ENCODE results near the gene ST3GAL3. TPM values are rescaled to one million over a fixed set of nuclear protein-coding genes. Genes with fewer than 3 reads are reported as not detected.

ST3GAL3 gene
- total RNA-seq, 1 experiment from 2014 or later = 8.3 TPM

DNA sequence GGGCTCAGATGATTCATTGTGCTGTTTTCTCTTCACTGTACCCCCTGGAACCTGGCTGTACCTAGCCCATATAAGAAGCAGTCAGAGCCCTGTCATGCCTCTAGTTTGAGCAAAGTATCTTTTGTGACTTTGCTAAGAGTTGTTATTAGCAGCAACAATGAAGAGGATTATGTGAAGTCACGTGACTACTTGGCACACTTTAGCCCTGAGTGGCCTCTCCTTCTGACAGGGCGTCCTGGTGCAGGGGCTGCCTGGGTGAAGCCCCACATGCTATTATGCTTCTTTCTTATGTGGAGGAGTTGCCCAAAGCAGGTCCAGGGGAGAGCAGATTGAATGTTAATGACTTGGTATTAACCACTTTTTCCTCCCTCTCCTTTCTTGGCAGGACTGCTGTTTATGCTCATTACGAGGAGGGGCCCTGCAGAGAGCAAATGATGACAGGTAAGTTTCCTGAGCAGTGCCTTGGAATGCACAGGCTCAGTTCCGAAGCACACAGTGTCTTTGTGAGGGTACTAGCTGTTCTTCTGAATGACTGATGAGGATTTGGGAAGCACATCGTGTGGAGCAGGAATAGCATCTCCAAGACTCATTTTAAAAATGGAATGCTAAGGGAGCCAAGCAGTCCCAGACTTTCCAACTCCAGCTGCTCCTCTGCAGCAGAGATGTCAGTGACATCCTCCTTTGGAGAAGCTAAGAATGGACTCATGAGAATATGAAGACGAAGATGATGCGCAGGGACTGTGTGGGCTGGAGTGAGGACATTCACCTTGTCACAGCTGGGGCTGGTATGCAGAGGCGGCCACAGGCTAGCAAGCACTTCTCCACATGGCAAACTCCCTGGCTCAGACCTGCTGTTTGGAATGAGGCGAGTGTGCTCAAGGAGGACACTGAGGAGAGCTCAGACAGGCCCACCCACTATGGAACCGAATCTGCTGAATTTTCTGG is 15.2 kb upstream of the ST3GAL3 start:
- Mint-ChIP-seq H3K27me3 (ENCODE audit: low read depth) (no peaks in the 10 kb centered on the region), H3K9me3 (no peaks in the 10 kb centered on the region), H3K4me3 (no peak overlapping the region), H3K27ac (peak overlapping the region in 1 of 3 experiments; percentile 51; a peak in 2 of 7 replicates), H3K4me1 (no peaks in the 10 kb centered on the region), H3K36me3 (ENCODE audit: insufficient read depth in 1 of 3, low read depth in 3 of 3) (peaks cover 0 to 43% (median 0%) of the 10 kb centered on the region in 3 experiments)
- H3K23ac ChIP-seq (ENCODE audit: insufficient read length, low read depth, low read length) = no peak overlapping the region
- no peak overlapping the region for H4K91ac ChIP-seq (ENCODE audit: insufficient read length, low read depth, low read length)
- no peak overlapping the region for H3T11ph ChIP-seq (ENCODE audit: low read length)
- H3K9ac ChIP-seq (ENCODE audit: extremely low read depth, insufficient read length, low read length) = no peak overlapping the region
- H2BK12ac ChIP-seq (ENCODE audit: insufficient read length, low read depth, low read length) = no peak overlapping the region
- H2BK20ac ChIP-seq (ENCODE audit: low read depth, low read length, poor library complexity, severe bottlenecking) = no peak overlapping the region
- H3K4me2 ChIP-seq (ENCODE audit: insufficient read depth, insufficient read length, low read length) = no peak overlapping the region
- H3K14ac ChIP-seq (ENCODE audit: insufficient read depth, low read length) = no peak overlapping the region
- H3K4me1 ChIP-seq (ENCODE audit: insufficient read depth, low read length) = no peaks in the 10 kb centered on the region
- no peak for DNase-seq
- H4K20me1 ChIP-seq (ENCODE audit: control insufficient read depth, insufficient read depth, insufficient read length) = no peaks in the 10 kb centered on the region
- no peak overlapping the region for H3K56ac ChIP-seq (ENCODE audit: insufficient read length, low read depth, low read length)
- H3K79me1 ChIP-seq (ENCODE audit: insufficient read depth, low read depth, low read length, poor library complexity, severe bottlenecking) = no peaks in the 10 kb centered on the region
- no peak overlapping the region for H3K18ac ChIP-seq (ENCODE audit: insufficient read length, low read depth, low read length)
- H3K27me3 ChIP-seq (ENCODE audit: insufficient read depth, low read length) = no peaks in the 10 kb centered on the region
- TF ChIP-seq, protein P1, sequence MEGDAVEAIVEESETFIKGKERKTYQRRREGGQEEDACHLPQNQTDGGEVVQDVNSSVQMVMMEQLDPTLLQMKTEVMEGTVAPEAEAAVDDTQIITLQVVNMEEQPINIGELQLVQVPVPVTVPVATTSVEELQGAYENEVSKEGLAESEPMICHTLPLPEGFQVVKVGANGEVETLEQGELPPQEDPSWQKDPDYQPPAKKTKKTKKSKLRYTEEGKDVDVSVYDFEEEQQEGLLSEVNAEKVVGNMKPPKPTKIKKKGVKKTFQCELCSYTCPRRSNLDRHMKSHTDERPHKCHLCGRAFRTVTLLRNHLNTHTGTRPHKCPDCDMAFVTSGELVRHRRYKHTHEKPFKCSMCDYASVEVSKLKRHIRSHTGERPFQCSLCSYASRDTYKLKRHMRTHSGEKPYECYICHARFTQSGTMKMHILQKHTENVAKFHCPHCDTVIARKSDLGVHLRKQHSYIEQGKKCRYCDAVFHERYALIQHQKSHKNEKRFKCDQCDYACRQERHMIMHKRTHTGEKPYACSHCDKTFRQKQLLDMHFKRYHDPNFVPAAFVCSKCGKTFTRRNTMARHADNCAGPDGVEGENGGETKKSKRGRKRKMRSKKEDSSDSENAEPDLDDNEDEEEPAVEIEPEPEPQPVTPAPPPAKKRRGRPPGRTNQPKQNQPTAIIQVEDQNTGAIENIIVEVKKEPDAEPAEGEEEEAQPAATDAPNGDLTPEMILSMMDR (conservative IDR thresholded peaks at IDR 0.05) = no peak
- H3K23me2 ChIP-seq (ENCODE audit: insufficient read length, low read depth, low read length, poor library complexity, severe bottlenecking) = no peaks in the 10 kb centered on the region
- no peak overlapping the region for H3K27ac ChIP-seq (ENCODE audit: insufficient read length, low read depth, low read length)
- no CpG with 5 or more reads among the region's 10 CpGs for WGBS (ENCODE audit: extremely low coverage, insufficient read length, low lambda C conversion rate)
- no peak overlapping the region for H2BK5ac ChIP-seq (ENCODE audit: insufficient read length, low read length)
- no peaks in the 10 kb centered on the region for H3K9me3 ChIP-seq (ENCODE audit: control insufficient read depth, low read depth, low read length)
- H4K5ac ChIP-seq (ENCODE audit: insufficient read length, low read depth, low read length) = no peak overlapping the region
- H2BK15ac ChIP-seq (ENCODE audit: low read depth, low read length) = no peak overlapping the region
- H3K4ac ChIP-seq (ENCODE audit: low read depth, low read length) = no peak overlapping the region
- H4K8ac ChIP-seq (replicated peaks; ENCODE audit: insufficient read length, low read depth, low read length) = no peak overlapping the region
- no peak overlapping the region for H2BK120ac ChIP-seq (ENCODE audit: low read depth, low read length, poor library complexity, severe bottlenecking)
- no peak overlapping the region for H2AK5ac ChIP-seq (ENCODE audit: insufficient read length, low read length)
- H2AFZ ChIP-seq (ENCODE audit: low read length) = no peak overlapping the region
- no peaks in the 10 kb centered on the region for H3K79me2 ChIP-seq (ENCODE audit: insufficient read depth, low read length)
